ENCODE results near the gene CDC42.
A peak's percentile ranks its signal among the peaks of the same experiment; 100 is the strongest.

CDC42 gene

GRCh38 chr1:22038036-22038435 is 14.5 kb upstream of the CDC42 start:
- DNase-seq = no peak

- DNase-seq = peak; percentile 96
Measured at GRCh38 chr1:22039594-22040285, 12.8 kb upstream of the CDC42 start.

DNA sequence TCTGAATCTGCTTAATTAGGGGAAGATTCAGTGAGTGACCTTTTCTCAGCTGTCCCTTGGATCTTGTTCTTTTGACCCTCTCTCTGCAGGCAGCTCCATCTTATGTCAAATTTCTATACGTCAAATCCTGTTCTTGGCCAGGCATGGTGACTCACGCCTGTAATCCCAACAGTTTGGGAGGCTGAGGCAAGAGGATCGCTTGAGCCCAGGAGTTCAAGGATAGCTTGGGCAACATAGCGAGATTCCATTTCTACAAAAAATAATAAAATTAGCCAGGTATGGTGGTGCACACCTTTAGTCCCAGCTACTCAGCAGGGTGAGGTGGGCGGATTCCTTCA is 12.3 kb upstream of the CDC42 start:
- DNase-seq = no peak

DNA sequence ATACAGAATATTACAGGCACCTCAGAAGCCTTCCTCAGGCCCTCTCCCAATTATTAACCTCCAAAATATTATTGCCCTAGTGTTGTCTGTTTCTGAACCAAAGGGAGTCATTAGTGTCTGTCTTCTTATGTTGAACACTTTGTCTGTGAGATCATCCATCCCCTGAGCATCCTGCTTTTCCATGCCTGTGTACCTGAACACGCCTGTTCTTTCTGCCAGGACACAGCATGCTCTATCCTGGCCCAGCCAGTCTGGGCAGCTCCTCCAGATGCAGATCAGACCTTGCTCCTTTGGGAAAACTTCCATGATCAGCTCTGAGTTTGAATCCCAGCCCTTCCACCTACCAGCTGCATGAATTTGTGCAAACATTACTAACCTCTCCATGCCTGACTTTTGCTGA is 11.0 kb upstream of the CDC42 start:
- no peak for DNase-seq

DNA sequence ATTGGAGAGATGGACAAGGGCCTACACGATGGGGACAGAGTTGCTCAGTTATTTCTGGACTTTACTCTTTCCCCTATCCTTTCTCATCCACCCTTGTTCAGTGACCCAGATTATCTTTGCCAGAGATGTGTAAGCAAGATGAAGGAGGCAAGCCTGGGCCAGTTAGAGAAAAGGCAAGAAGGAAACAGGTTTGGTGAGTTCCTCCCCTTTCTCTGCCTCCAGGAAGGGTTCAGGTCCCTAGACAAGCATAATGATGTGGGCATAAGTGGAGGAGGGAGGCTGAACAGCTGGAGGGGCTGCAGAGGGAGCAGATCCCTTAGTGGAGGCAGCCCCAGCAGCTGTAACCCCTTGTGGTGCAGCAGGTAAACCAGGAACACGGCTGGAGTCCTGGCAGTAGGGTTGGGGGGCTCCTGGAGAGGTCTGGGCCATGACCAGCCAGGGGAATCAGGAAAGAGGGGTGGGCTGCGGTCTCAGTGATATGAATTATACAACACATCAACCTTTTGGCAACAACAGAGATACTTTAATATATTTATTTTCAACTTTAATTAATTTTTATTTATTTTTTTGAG is 9.2 kb upstream of the CDC42 start:
- no peak for DNase-seq

- DNase-seq = no peak
Measured at GRCh38 chr1:22044690-22045420, 7.7 kb upstream of the CDC42 start.

GRCh38 chr1:22045604-22046228 is 6.8 kb upstream of the CDC42 start:
- DNase-seq = no peak

DNA sequence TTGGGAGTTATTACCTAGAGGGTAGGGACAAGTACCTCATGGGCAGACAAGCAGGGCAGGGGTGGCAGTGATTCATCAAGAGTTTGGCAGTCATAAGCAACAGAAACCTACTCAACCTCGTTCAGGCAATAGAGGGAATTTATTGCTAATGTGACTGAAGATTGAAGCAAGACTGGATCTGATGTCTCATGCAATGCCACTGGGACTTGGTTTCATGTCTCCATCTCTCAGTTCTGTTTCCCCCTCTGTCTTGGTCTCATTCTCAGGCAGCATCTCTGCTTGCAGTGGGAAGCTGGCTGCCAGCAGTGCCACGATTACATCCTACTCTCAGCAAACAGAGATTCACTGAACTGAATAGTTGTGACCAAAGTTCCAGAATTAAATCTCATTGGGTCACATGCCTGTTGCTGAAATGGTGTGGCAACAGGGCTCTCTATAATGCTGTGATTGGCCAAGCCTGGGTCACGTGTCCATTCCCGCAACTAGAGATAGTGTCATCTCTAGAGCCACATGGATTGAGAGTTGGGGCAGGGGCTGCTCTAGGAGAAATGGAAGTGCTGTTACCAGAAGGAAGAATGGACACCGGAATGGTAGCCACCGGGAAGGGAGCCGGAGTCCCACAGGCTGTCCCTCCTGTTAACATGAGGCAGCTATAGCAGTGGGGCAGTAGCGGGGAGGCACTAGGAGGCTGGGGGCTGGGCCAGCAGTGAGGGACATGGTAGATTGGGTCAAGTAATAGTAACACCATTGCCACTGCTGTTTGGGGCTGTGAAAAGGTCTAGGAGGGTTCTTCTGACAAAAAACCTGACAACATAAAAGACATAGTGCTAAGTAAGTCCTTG is 3.9 kb upstream of the CDC42 start:
- peak; percentile 28 for DNase-seq

DNA sequence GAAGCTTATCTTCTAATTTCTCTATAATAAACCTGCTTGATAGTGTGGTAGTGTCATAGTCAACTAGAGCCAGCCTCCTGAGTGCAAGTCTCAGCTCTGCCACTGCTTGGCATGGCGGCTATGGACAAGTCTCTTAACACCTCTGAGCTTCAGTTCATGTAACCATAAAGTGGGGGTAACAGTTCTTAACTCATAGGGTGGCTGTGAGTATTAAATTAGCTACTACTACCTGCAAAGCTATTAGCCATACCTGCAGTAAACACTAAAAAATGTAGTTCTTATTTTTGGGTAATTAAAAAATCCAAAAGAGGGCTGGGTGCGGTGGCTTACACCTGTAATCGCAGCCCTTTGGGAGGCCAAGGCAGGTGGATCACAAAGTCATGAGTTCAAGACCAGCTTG is 2.2 kb upstream of the CDC42 start:
- no peak for DNase-seq

DNA sequence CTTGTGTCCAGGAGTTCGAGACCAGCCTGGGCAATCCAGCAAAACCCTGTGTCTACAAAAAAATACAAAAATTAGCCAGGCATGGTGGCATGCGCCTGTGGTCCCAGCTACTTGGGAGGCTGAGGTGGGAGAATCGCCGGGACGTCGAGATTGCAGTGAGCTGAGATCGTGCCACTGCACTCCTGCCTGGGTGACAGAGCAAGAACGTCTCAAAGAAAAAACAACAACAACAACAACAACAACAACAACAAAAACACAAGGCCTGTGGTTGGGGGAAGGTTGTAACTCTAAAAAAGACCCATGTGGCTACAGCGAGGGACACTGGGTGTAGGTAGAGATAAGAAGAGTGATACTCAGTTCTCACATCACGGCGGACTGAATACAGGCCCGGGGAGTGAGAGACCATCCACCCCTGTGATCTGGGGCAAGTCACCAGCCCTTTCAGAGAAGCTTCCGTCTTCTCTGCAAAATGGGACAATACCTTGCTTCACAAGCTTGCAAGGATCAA is 848 bp upstream of the CDC42 start:
- DNase-seq = no peak

GRCh38 chr1:22053017-22053860 is 730 bp downstream of the CDC42 start:
- peak; percentile 50 for DNase-seq

DNA sequence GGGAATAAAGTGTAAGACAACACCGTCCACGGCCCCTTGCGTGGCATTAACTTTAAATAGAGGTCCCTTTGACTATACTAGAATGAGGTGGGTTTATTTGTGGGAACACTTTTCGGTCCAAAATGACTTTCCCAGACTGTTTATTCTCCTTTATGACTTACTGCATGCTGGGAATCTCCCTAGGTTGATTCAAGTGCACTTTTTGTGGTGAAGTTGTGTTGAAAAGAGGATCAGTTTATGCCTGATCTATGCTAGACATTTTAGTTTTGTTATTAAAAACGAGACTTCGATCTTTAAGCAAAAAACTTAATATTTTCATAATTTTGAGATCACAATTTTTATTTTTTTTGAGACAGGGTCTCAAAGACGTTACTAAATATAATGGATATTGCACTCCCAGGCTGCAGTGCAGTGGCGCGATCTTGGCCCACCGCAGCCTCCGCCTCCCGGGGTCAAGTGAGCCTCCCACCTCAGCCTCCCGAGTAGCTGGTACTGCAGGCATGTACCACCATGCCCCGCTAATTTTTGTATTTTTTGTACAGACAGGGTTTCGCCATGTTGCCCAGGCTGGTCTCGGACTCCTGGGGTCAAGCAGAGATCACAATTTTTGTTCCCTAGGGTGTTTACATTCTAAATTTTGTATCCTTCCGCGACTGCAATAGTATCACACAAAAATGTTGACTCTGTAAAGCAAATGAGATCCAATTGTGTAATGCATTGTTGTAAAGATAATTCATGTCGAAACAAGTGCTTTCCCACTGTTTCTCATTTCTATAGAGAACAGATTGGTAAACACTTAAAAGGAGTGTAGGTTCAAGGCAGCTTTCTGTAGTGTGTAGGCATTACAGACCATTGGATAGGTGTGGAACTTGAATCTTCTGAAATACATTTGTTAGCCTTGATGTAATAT is 1.6 kb downstream of the CDC42 start:
- peak; percentile 38 for DNase-seq

DNA sequence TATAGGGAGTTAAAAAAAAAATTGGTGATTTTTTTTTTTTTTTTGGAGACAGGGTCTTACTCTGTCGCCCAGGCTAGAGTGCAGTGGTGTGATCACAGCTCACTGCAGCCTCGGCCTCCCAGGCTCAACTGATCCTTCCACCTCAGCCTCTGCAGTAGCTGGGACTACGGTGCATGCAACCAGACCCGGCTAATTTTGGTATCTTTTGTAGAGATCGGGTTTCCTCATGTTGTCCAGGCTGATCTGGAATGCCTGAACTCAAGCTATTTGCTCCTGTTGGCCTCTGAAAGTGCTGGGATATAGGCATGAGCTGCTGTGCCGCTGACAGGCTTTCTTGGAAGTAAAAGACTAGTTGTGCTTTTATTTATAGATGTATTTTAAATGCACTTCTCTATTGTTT is 3.0 kb downstream of the CDC42 start:
- no peak for DNase-seq

DNA sequence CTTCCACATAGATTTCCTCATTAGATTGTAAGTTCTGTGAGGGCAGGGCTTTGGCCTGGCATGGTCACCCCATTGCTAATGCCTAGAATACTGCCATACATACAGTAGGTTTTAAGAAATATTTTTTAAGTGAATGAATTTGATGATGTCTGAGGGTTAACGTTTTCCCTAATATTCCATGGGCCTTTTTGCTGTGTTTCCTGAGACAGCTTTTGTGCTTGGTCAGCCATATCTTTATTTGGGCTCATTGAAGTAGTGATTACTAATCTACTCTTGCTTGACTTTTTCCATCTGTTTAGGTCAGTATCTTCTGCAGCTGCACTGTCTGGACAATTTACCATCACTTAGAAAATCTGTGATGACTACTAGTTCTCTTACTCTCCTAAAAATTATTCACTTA is 3.5 kb downstream of the CDC42 start:
- no peak for DNase-seq

DNA sequence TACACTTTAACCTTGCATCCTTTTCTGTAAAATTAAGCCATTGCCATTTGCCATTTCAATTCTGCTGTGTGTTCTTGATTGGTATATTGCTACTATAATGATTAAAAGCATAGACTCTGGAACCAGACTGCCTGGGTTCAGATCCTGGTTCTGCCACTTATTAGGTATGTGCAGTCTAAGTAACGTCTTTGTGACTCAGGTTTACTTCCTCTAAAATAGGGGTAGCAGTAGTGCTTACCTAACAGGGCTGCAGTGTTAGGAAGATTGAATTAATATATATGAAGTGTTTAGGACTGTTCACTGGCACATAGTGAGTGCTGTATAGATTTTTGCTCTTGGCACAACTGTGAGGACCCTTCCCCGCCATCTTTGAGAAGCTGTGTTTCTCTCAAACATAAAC is 4.4 kb downstream of the CDC42 start:
- DNase-seq = no peak

DNA sequence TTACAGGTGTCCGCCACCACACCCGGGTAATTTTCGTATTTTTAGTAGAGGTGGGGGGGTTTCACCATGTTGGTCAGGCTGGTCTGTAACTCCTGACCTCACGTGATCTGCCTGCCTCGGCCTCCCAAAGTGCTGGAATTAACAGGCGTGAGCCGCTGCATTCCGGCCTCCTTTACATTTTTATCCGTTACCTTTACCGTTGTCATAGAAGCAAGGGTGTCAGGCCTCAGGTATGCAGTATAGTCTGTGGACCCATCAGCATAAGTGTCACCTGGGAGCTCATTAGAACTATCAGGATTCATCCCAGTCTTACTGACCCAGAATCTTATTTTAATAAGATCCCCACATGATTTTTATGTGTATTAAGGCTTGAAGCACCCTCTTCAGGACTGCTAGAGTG is 5.4 kb downstream of the CDC42 start:
- DNase-seq = no peak

DNA sequence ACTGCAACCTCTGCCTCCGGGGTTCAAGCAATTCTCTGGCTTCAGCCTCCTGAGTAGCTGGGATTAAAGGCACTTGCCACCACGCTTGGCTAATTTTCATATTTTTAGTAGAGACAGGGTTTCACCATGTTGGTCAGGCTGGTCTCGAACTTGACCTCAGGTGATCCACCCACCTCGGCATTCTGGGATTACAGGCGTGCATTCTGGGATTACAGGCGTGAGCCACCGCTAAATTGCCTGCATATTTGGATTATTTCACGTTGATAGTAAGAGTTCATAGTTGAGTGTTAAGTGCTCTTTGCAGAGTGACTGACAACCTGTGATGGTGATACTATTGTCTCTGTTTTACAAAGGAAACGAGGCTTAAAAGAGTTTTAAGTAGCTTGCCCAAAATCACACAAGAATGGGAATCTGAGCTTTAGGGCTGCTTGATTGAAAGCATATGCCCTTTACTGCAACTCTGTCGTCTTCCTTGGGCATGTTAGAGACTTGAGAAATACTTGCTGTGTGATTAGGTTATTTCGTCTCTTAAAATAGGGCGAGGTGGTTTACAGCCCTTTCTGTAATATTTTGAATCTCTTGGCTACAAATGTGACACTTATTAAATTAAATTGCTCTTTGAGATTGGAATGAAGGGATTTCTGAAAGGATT is 12.4 kb downstream of the CDC42 start:
- DNase-seq = no peak

DNA sequence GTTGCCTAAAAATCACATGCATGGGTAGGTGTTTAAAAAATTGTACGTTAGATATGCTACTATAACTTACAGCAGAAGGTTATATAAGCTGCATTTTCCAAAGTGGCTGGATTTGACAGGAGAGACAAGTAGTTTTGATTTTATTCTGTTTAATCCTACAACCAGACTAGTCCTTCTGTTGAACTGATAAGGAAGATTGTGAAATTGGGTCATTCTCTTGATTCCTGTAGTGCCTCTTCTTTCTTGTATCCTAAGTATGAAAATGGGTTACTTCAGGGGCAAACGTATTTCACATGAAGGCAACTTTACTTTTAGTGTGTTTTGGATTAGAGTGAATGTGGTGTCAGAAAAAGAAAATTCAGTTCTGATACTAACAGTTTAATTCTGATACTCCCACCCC is 19.0 kb downstream of the CDC42 start:
- no peak for DNase-seq

- DNase-seq = no peak
Measured at GRCh38 chr1:22074803-22075202, 22.3 kb downstream of the CDC42 start.

DNA sequence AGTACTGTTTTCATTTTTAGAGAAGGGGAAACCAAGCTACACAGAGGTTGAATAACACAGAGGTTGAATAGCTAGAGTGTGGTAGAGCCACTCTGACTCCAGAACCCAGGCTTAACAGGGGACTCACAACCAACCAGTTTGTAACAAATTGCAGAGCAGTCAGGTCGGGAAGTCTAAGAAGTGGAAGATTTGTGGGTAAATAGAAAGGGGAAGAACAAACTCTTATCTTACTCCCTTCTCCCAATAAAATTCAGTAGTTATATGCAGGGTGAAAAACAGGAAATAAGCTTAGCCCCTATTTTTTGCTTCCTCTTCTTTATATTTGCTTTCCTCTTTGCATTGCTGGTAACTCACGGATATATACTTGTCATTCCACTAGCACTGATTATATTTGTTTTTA is 23.2 kb downstream of the CDC42 start:
- no peak for DNase-seq

Measured in activated CD4-positive, alpha-beta T cell treated with anti-CD3 and anti-CD28 coated beads, Interleukin-10, Interleukin-2, amounts not matched to agents 100 ng/mL and 50 ng/mL, durations not matched to agents 16 hours and 8 hours (primary cell).